Endothelial cell (in vitro differentiated cells): ENCODE measurements around the gene PHYHD1. TPM values are rescaled to one million over a fixed set of nuclear protein-coding genes. Genes with fewer than 3 reads are reported as not detected.

ENCODE experiments used
- DNase-seq: peaks from one replicate; pipeline ENCODE4 v3.0.0; 2021; ENCODE audit warnings: low spot score
- H3K27ac Mint-ChIP-seq: one replicate; pipeline ENCODE4 v1.8.0; 2021; ENCODE audit warnings: mixed read lengths, inconsistent platforms; ENCODE audit not compliant: unreplicated experiment
- H3K27me3 Mint-ChIP-seq: one replicate; pipeline ENCODE4 v1.8.0; 2021; ENCODE audit warnings: mild to moderate bottlenecking, moderate library complexity, mixed read lengths, inconsistent platforms; ENCODE audit not compliant: unreplicated experiment
- H3K36me3 Mint-ChIP-seq: one replicate; pipeline ENCODE4 v1.8.0; 2021; ENCODE audit warnings: mild to moderate bottlenecking, low read depth, mixed read lengths, inconsistent platforms; ENCODE audit not compliant: unreplicated experiment
- H3K4me1 Mint-ChIP-seq: one replicate; pipeline ENCODE4 v1.8.0; 2021; ENCODE audit warnings: mild to moderate bottlenecking, mixed read lengths, inconsistent platforms; ENCODE audit not compliant: unreplicated experiment
- H3K4me3 Mint-ChIP-seq: one replicate; pipeline ENCODE4 v1.8.0; 2021; ENCODE audit warnings: mild to moderate bottlenecking, mixed read lengths, inconsistent platforms; ENCODE audit not compliant: unreplicated experiment
- H3K9me3 Mint-ChIP-seq: one replicate; pipeline ENCODE4 v1.8.0; 2021; ENCODE audit warnings: mixed read lengths, inconsistent platforms; ENCODE audit not compliant: unreplicated experiment
- CTCF ChIP-seq: fragments of 200-600 bp; sonication (generic); IDR thresholded peaks from one replicate; pipeline ENCODE4 v1.5.0; 2021; ENCODE audit warnings: antibody characterized with exemption; ENCODE audit not compliant: unreplicated experiment
- total RNA-seq: library from RNA; stranded (reverse); fragmentation: NEBNext Ultra II Directional; extraction: Animal tissue kit (Norgen Biotek cat#: 25700); gene quantifications from one replicate; pipeline ENCODE4 v1.2.1, GENCODE V29; 2021; ENCODE audit not compliant: unreplicated experiment

Gene PHYHD1
- total RNA-seq, 1 donor from 2014 or later: 10.3 TPM

- H3K4me3 Mint-ChIP-seq: no peak overlapping the region
- no peaks in the 10 kb centered on the region for H3K9me3 Mint-ChIP-seq
- H3K27ac Mint-ChIP-seq: no peak overlapping the region
- H3K4me1 Mint-ChIP-seq: peaks cover 4% of the 10 kb centered on the region
- no peak for TF ChIP-seq CTCF
- no peak for DNase-seq
- H3K36me3 Mint-ChIP-seq: peaks cover 3% of the 10 kb centered on the region
- peaks cover 4% of the 10 kb centered on the region for H3K27me3 Mint-ChIP-seq
Observed at GRCh38 chr9:128901379-128901778, 19.4 kb upstream of the PHYHD1 start.

- Mint-ChIP-seq H3K4me3 (no peak overlapping the region), H3K4me1 (peaks cover 4% of the 10 kb centered on the region), H3K36me3 (peaks cover 3% of the 10 kb centered on the region), H3K9me3 (no peaks in the 10 kb centered on the region), H3K27me3 (peaks cover 3% of the 10 kb centered on the region), H3K27ac (no peak overlapping the region)
- TF ChIP-seq CTCF: no peak
- DNase-seq: no peak
Observed at GRCh38 chr9:128901822-128902221, 19.0 kb upstream of the PHYHD1 start.

- peaks cover 4% of the 10 kb centered on the region for H3K36me3 Mint-ChIP-seq
- H3K27me3 Mint-ChIP-seq: peaks cover 3% of the 10 kb centered on the region
- no peaks in the 10 kb centered on the region for H3K9me3 Mint-ChIP-seq
- no peak for TF ChIP-seq CTCF
- DNase-seq: no peak
- no peak overlapping the region for H3K27ac Mint-ChIP-seq
- peaks cover 4% of the 10 kb centered on the region for H3K4me1 Mint-ChIP-seq
- H3K4me3 Mint-ChIP-seq: no peak overlapping the region
Observed at GRCh38 chr9:128902351-128903078, 18.3 kb upstream of the PHYHD1 start.

- no peak for TF ChIP-seq CTCF
- Mint-ChIP-seq H3K27ac (no peak overlapping the region), H3K4me1 (peaks cover 4% of the 10 kb centered on the region), H3K36me3 (peaks cover 9% of the 10 kb centered on the region), H3K27me3 (peaks cover 2% of the 10 kb centered on the region), H3K9me3 (no peaks in the 10 kb centered on the region), H3K4me3 (no peak overlapping the region)
- no peak for DNase-seq
Observed at GRCh38 chr9:128903079-128903461, 17.7 kb upstream of the PHYHD1 start.

- no peak overlapping the region for H3K27ac Mint-ChIP-seq
- H3K4me3 Mint-ChIP-seq: no peak overlapping the region
- no peaks in the 10 kb centered on the region for H3K9me3 Mint-ChIP-seq
- peaks cover 4% of the 10 kb centered on the region for H3K4me1 Mint-ChIP-seq
- no peak for DNase-seq
- H3K36me3 Mint-ChIP-seq: peaks cover 18% of the 10 kb centered on the region
- no peak for TF ChIP-seq CTCF
- H3K27me3 Mint-ChIP-seq: peaks cover 1% of the 10 kb centered on the region
Observed at GRCh38 chr9:128903871-128904620, 16.7 kb upstream of the PHYHD1 start.
